Skeletal muscle cell (primary cell): ENCODE measurements around the gene OR51A7.
"Not testable (repeated sequence)": the region's sequence is repeated elsewhere in the genome, so short reads cannot be mapped to it uniquely, and the experiment has no call there.

Experiments
- DNase-seq: peaks from one replicate; pipeline ENCODE4 v3.0.0-alpha.2; 2010; ENCODE audit warnings: low read depth
- H3K4me3 ChIP-seq: 2 replicates; pipeline ENCODE4 v1.5.1; 2011; ENCODE audit warnings: low read depth, mild to moderate bottlenecking, control low read depth, low read length, moderate library complexity

Gene OR51A7

DNA sequence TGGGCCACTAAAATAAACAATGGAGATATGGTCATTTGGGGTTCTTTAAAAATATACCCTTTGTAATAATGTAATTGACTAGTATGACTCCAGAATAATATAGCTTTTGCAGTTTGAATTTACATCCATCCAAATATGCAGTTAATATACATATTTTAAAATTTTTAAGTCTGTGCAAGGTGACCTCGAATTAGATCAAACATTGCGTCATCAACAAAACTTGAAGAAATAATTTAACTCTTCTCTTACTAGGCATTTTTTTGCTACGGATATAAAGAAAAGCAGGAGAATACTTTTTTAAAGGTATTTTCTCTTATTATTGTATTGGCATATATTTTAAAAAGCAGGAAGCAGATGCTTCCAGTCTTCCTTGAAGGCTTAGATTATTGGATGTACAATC, 33.2 kb downstream of the OR51A7 start:
- DNase-seq: no peak
- no peak overlapping the region for H3K4me3 ChIP-seq

DNA sequence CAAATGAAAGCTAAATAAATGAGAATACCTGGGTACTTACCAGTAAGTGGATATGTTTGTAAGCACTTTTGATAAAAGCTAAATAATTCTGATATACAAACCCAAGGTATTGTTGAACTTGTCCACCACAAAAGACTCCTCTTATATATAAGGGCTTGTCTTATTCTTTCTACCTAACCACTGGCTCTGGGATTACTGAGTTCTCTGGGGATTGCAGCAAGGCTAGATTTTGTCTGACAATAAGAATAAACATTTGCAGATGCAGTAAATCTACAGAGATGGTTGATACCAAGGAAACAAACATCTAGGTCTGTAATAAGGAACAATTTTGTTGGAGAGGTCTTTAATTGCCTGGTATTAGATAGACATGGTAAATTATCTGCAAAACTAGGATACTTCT, 43.9 kb downstream of the OR51A7 start, which contains the start of gene OR51A4:
Gene OR51A4 (minus strand): TSS at position 101 of the 400 bp plus-strand sequence. CDS start 505 bp downstream, outside the sequence.
- DNase-seq: no peak
- H3K4me3 ChIP-seq: no peak within 1 kb of the TSS

DNA sequence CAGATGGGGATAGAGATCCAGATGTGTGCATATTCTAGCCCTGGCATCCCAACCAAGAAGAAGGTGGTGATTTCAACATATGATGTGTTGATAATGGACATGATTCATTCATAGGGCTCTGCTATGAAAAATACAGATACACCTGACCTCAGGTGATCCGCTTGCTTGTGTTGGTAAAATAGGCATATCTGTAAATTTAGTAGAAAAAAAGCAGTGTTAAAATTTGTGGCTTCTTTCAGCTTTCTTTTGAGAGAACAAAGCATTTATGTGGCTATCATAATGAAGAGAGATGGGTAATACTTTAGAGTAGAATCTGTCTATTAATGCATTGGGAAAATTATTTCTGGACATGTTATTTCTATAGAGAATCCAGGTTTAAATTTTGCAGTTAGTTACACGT, 52.0 kb downstream of the OR51A7 start, which contains the start of gene OR51A2:
Gene OR51A2 (minus strand): TSS at position 101 of the 400 bp plus-strand sequence. CDS start 0 bp downstream, at position 101.
- not testable (repeated sequence) for DNase-seq, H3K4me3 ChIP-seq

GRCh38 chr11:4957396-4957795, 53.8 kb downstream of the OR51A7 start:
- no peak for DNase-seq
- H3K4me3 ChIP-seq: no peak overlapping the region
